Smooth muscle cell (in vitro differentiated cells): ENCODE measurements around the gene PNPLA5. TPM values are rescaled to one million over a fixed set of nuclear protein-coding genes. Genes with fewer than 3 reads are reported as not detected.

ENCODE experiments used
- DNase-seq: peaks from one replicate; lab custom pipeline; 2025; ENCODE audit not compliant: unreplicated experiment; lab: John Stamatoyannopoulos, UW
- H2AFZ ChIP-seq: fragments of 200-600 bp; sonication (generic); 2 replicates; pipeline ENCODE4 v1.6.0; 2016; ENCODE audit warnings: antibody characterized with exemption, low read depth, mild to moderate bottlenecking
- H3F3A ChIP-seq: fragments of 200-600 bp; sonication (generic); 2 replicates; pipeline ENCODE4 v1.6.0; 2017; ENCODE audit warnings: antibody characterized with exemption, low read depth
- H3K27ac ChIP-seq: fragments of 200-600 bp; sonication (generic); 2 replicates; pipeline ENCODE4 v1.5.1; 2016; ENCODE audit warnings: low read depth, mild to moderate bottlenecking
- H3K27me3 ChIP-seq: fragments of 200-600 bp; sonication (generic); 2 replicates; pipeline ENCODE4 v1.6.1; 2016; ENCODE audit warnings: low read depth, mild to moderate bottlenecking
- H3K36me3 ChIP-seq: fragments of 200-600 bp; sonication (generic); 2 replicates; pipeline ENCODE4 v1.5.1; 2016; ENCODE audit warnings: low read depth
- H3K4me1 ChIP-seq: fragments of 200-600 bp; sonication (generic); 2 replicates; pipeline ENCODE4 v1.5.1; 2016; ENCODE audit warnings: low read depth
- H3K4me2 ChIP-seq: fragments of 200-600 bp; sonication (generic); 2 replicates; pipeline ENCODE4 v1.6.0; 2016; ENCODE audit warnings: mild to moderate bottlenecking
- H3K4me3 ChIP-seq: fragments of 200-600 bp; sonication (generic); 2 replicates; pipeline ENCODE4 v1.5.1; 2016; ENCODE audit warnings: mild to moderate bottlenecking
- H3K79me2 ChIP-seq: fragments of 200-600 bp; sonication (generic); 2 replicates; pipeline ENCODE4 v1.6.0; 2016; ENCODE audit warnings: low read depth, mild to moderate bottlenecking
- H3K9ac ChIP-seq: fragments of 200-600 bp; sonication (generic); 2 replicates; pipeline ENCODE4 v1.6.0; 2016; ENCODE audit warnings: low read depth
- H3K9me3 ChIP-seq: fragments of 200-600 bp; sonication (generic); replicated peaks from 2 replicates; pipeline ENCODE4 v1.5.1; 2016; ENCODE audit warnings: low read depth
- H4K20me1 ChIP-seq: fragments of 200-600 bp; sonication (generic); 2 replicates; pipeline ENCODE4 v1.6.0; 2016; ENCODE audit warnings: low read depth
- CTCF ChIP-seq: fragments of 200-600 bp; sonication (generic); IDR thresholded peaks from 2 replicates; pipeline ENCODE4 v1.5.1; 2017; ENCODE audit warnings: borderline replicate concordance, mild to moderate bottlenecking, antibody characterized with exemption; ENCODE audit not compliant: insufficient read depth, poor library complexity, severe bottlenecking
- WGBS: methylation state at CpG from one replicate; pipeline ENCODE4 v1.1.7; 2016; ENCODE audit warnings: low lambda C conversion rate; 5-methylcytosine and 5-hydroxymethylcytosine counted together
- polyA plus RNA-seq: library from polyadenylated mRNA; unstranded; fragments of >200 nt; fragmentation: Nextera tagmentation; extraction: Ambion mirVana; gene quantifications from 2 replicates; pipeline ENCODE4 v1.2.1, GENCODE V29; 2016
- total RNA-seq: library from RNA; depleted of rRNA; stranded (reverse); fragments of >200 nt; gene quantifications from 2 replicates; pipeline ENCODE4 v1.2.3, GENCODE V29; 2014

The PNPLA5 gene
- total and polyA plus RNA-seq, 2 experiments from 2014 or later = not detected

GRCh38 chr22:43840851-43841250 lies 51.0 kb downstream of the PNPLA5 start:
- Histone ChIP-seq H4K20me1 (peaks cover 38% of the 10 kb centered on the region), H3K27me3 (no peaks in the 10 kb centered on the region), H3K36me3 (no peaks in the 10 kb centered on the region), H3K4me3 (no peak overlapping the region), H3K79me2 (no peaks in the 10 kb centered on the region), H2AFZ (no peak overlapping the region), H3K4me1 (no peaks in the 10 kb centered on the region), H3K27ac (no peak overlapping the region), H3K4me2 (no peak overlapping the region), H3K9me3 (no peaks in the 10 kb centered on the region), H3F3A (no peaks in the 10 kb centered on the region), H3K9ac (no peak overlapping the region)
- WGBS = 93% methylated on average over 16 of the region's 16 CpGs
- TF ChIP-seq CTCF = no peak
- DNase-seq = no peak

GRCh38 chr22:43840431-43840830 lies 51.4 kb downstream of the PNPLA5 start:
- H3K36me3 ChIP-seq = no peaks in the 10 kb centered on the region
- no peak overlapping the region for H2AFZ ChIP-seq
- H3K4me3 ChIP-seq = no peak overlapping the region
- DNase-seq = no peak
- H3K9ac ChIP-seq = no peak overlapping the region
- H3K27me3 ChIP-seq = no peaks in the 10 kb centered on the region
- H3K79me2 ChIP-seq = no peaks in the 10 kb centered on the region
- no peaks in the 10 kb centered on the region for H3K4me1 ChIP-seq
- 93% methylated on average over 13 of the region's 13 CpGs for WGBS
- no peak overlapping the region for H3K27ac ChIP-seq
- no peak overlapping the region for H3K4me2 ChIP-seq
- peaks cover 34% of the 10 kb centered on the region for H4K20me1 ChIP-seq
- no peaks in the 10 kb centered on the region for H3F3A ChIP-seq
- H3K9me3 ChIP-seq = no peaks in the 10 kb centered on the region
- TF ChIP-seq CTCF = no peak

- Histone ChIP-seq H3K27me3 (no peaks in the 10 kb centered on the region), H3K36me3 (no peaks in the 10 kb centered on the region), H3K27ac (no peak overlapping the region), H3K4me1 (no peaks in the 10 kb centered on the region), H3K4me2 (no peak overlapping the region), H3F3A (no peaks in the 10 kb centered on the region), H3K4me3 (no peak overlapping the region), H3K79me2 (no peaks in the 10 kb centered on the region), H4K20me1 (peaks cover 27% of the 10 kb centered on the region), H3K9ac (no peak overlapping the region), H2AFZ (no peak overlapping the region), H3K9me3 (no peaks in the 10 kb centered on the region)
- DNase-seq = no peak
- TF ChIP-seq CTCF = no peak
- 83% methylated on average over 5 of the region's 8 CpGs for WGBS
Observed at GRCh38 chr22:43839781-43840180, 52.0 kb downstream of the PNPLA5 start.

- Histone ChIP-seq H3K79me2 (no peaks in the 10 kb centered on the region), H3K4me1 (no peaks in the 10 kb centered on the region), H3K27me3 (no peaks in the 10 kb centered on the region), H2AFZ (no peak overlapping the region), H4K20me1 (peaks cover 19% of the 10 kb centered on the region), H3K4me3 (no peak overlapping the region), H3K27ac (no peak overlapping the region), H3K36me3 (no peaks in the 10 kb centered on the region), H3K9ac (no peak overlapping the region), H3K9me3 (no peaks in the 10 kb centered on the region), H3K4me2 (no peak overlapping the region), H3F3A (no peaks in the 10 kb centered on the region)
- no peak for DNase-seq
- no peak for TF ChIP-seq CTCF
- 97% methylated on average over 25 of the region's 25 CpGs for WGBS
Observed at GRCh38 chr22:43838571-43839307, 53.1 kb downstream of the PNPLA5 start.
